K562 (cell line): Measurements from ENCODE around the gene DNAH3. TPM values are rescaled to one million over a fixed set of nuclear protein-coding genes. Genes with fewer than 3 reads are reported as not detected.

Experiments used
- ATAC-seq: fragments of 200-7000 bp; cut with Tn5 transposase; 3 replicates; pipeline ENCODE4 v1.9.1; 2020; ENCODE audit warnings: moderate library complexity
- BruUV-seq: library from RNA; stranded (reverse); fragments of 400-500 nt; replicated peaks from 2 replicates; lab custom pipeline; 2021; lab: Mats Ljungman, UMichigan
- CTCF ChIA-PET: fragments of 300-600 bp; formaldehyde crosslinking; extraction: SDS; loops from one replicate; lab custom pipeline; 2021; ENCODE audit warnings: low intra/inter-chr PET ratio; lab: Yijun Ruan, JAX
- POLR2A ChIA-PET: fragments of 300-600, 350-650 bp; sonication (Branson Sonifier 250); formaldehyde crosslinking; extraction: SDS; loops from one replicate; lab custom pipeline; 2021; ENCODE audit warnings: antibody characterized with exemption, inconsistent platforms; lab: Yijun Ruan, JAX
- DNase-seq, 4 experiments: peaks; one replicate each; pipeline versions ENCODE4 v3.0.0 to v3.0.0-alpha.2; 2011 to 2018; ENCODE audit warnings: low spot score in 3 of 4, mixed read lengths in 3 of 4; ENCODE audit errors: extremely low read depth in 1 of 4
- FAIRE-seq: peaks from 2 replicates; lab custom pipeline; 2011; peaks lifted over from hg19 to GRCh38; lab: Jason Lieb, UNC
- H2AFZ ChIP-seq: 2 replicates; pipeline ENCODE4 v1.6.0; 2011; ENCODE audit warnings: low read depth, low read length, control low read depth, inconsistent platforms
- H3K27ac ChIP-seq: fragments of 200-600 bp; 3 replicates; pipeline ENCODE4 v1.8.0; 2011; ENCODE audit warnings: low read depth, mild to moderate bottlenecking, control low read depth, inconsistent platforms, low read length, moderate library complexity, mixed read lengths; ENCODE audit errors: extremely low read depth
- H3K27me3 ChIP-seq, 2 experiments: fragments of 300-600 bp in 1 of 2; 2 replicates in 1 of 2; 3 replicates in 1 of 2; pipeline versions ENCODE4 v1.6.0 to v1.8.0; 2011; ENCODE audit warnings: inconsistent platforms in 2 of 2, low read length in 2 of 2, mild to moderate bottlenecking in 1 of 2, mixed read lengths in 1 of 2, moderate library complexity in 1 of 2; ENCODE audit not compliant: control insufficient read depth in 2 of 2, insufficient read depth in 2 of 2
- H3K36me3 ChIP-seq: fragments of 300-600 bp; 3 replicates; pipeline ENCODE4 v1.8.0; 2011; ENCODE audit warnings: mild to moderate bottlenecking, low read length, inconsistent platforms; ENCODE audit not compliant: control insufficient read depth, insufficient read depth
- H3K4me1 ChIP-seq, 2 experiments: fragments of 200-600 bp in 1 of 2; replicated peaks in 1 of 2; 2 replicates in 1 of 2; 3 replicates in 1 of 2; pipeline versions ENCODE4 v1.5.1 to v1.8.0; 2011; ENCODE audit warnings: inconsistent platforms in 2 of 2, low read length in 2 of 2, mild to moderate bottlenecking in 1 of 2, mixed read lengths in 1 of 2, moderate library complexity in 1 of 2; ENCODE audit not compliant: control insufficient read depth in 2 of 2, insufficient read depth in 2 of 2
- H3K4me2 ChIP-seq: 2 replicates; pipeline ENCODE4 v1.6.1; 2011; ENCODE audit warnings: low read length, control low read depth, inconsistent platforms, mixed read lengths; ENCODE audit not compliant: insufficient read depth
- H3K4me3 ChIP-seq: fragments of 200-600 bp; sonication (generic), shearing (Covaris generic); 2 replicates; pipeline ENCODE4 v1.5.1; 2016; ENCODE audit warnings: control low read depth, inconsistent platforms
- H3K79me2 ChIP-seq: fragments of 200-600 bp; 3 replicates; pipeline ENCODE4 v1.8.0; 2011; ENCODE audit warnings: low read length, inconsistent platforms; ENCODE audit not compliant: control insufficient read depth, insufficient read depth
- H3K9ac ChIP-seq, 2 experiments: 2 replicates each; pipeline versions ENCODE4 v1.6.0 to v1.6.1; 2011; ENCODE audit warnings: low read depth in 2 of 2, low read length in 2 of 2, control low read depth in 1 of 2, inconsistent platforms in 1 of 2, mild to moderate bottlenecking in 1 of 2, mixed read lengths in 1 of 2; ENCODE audit not compliant: insufficient read depth in 1 of 2
- H3K9me1 ChIP-seq: one replicate; pipeline ENCODE4 v1.6.0; 2011; ENCODE audit warnings: inconsistent platforms, mild to moderate bottlenecking, low read length, moderate library complexity; ENCODE audit not compliant: control insufficient read depth, insufficient read depth
- H3K9me3 ChIP-seq: replicated peaks from 2 replicates; pipeline ENCODE4 v1.5.1; 2011; ENCODE audit warnings: low read depth, low read length, inconsistent platforms; ENCODE audit not compliant: control insufficient read depth, insufficient read depth
- H4K20me1 ChIP-seq: replicated peaks from 2 replicates; pipeline ENCODE4 v1.6.1; 2011; ENCODE audit warnings: low read length, inconsistent platforms, mixed read lengths; ENCODE audit not compliant: control insufficient read depth, insufficient read depth
- DNMT1 ChIP-seq: fragments of 450-650 bp; IDR thresholded peaks from 2 replicates; pipeline ENCODE4 v1.6.1; 2016; ENCODE audit warnings: antibody characterized with exemption, mild to moderate bottlenecking
- WGBS: fragments of 100-300 bp; shearing (Covaris generic); methylation state at CpG from one replicate; pipeline ENCODE4 v1.1.6; 2016; ENCODE audit warnings: low coverage, mixed read lengths; ENCODE audit not compliant: insufficient coverage; ENCODE audit errors: missing lambda C conversion rate; 5-methylcytosine and 5-hydroxymethylcytosine counted together
- in situ Hi-C: fragments of 300-500 bp; cut with MboI; formaldehyde crosslinking; loops from 4 replicates; pipeline ENCODE4 v1.15.0; 2018; ENCODE audit warnings: inconsistent platforms, mixed read lengths
- intact Hi-C: fragments of 100-400 bp; cut with micrococcal nuclease; formaldehyde crosslinking; loops from 2 replicates; pipeline ENCODE4 v1.14.2; 2022
- polyA plus RNA-seq, 8 experiments: library from polyadenylated mRNA; depleted of rRNA in 4 of 8; stranded (reverse) in 5 of 8; unstranded in 3 of 8; fragments of >200 nt; fragmentation: Nextera tagmentation in 2 of 8; fragmentation: Illumina TruSeq in 1 of 8; extraction: Ambion mirVana in 2 of 8; extraction: Trizol in 1 of 8; gene quantifications; 2 replicates each; pipeline versions ENCODE4 v1.2.1 to v1.2.3, GENCODE V29; 2011 to 2014; ENCODE audit warnings: inconsistent platforms in 1 of 8, missing spikeins in 1 of 8
- total RNA-seq, 7 experiments: library from RNA; depleted of rRNA in 6 of 7; stranded (reverse); fragments of >200 nt in 6 of 7; fragmentation: Illumina TruSeq in 2 of 7; extraction: Trizol in 2 of 7; gene quantifications; 2 replicates each; pipeline versions ENCODE4 v1.2.1 to v1.2.3, GENCODE V29; 2011 to 2021; ENCODE audit warnings: low replicate concordance in 1 of 7
- TF ChIP-seq, protein P1 (sequence below): fragments of 150-350 bp; IDR thresholded peaks from 2 replicates; pipeline ENCODE4 v1.6.1; 2014; ENCODE audit warnings: low read depth, mild to moderate bottlenecking, low read length, borderline replicate concordance

Gene DNAH3
- total and polyA plus RNA-seq, 9 of the 15 experiments (the other 6 are each of a cell fraction or from before 2014, with no cell fraction given): 0.32 to 0.84 (median 0.44) TPM

DNA sequence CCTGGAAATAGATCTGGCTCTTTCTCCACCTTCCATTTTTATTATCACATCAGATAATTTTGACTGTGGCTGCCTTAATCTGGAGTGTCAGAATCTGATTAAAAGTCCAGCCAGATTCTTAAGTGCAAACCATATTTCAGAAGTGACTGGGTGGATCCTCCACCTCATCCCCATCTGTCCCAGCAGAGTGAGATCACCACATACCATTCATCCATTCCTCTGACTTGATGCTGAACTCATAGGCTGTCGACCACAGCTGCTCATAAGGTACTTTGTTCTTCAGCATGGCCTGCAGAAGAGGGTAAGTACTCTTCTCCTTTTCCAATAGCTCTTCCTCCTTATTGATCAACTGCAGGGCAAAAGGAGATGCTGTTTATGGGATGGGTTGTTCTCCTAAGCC, 53.5 kb downstream of the DNAH3 start:
- BruUV-seq: no TSS peak
- no peak overlapping the region for H3K4me3 ChIP-seq
- no peak overlapping the region for H3K4me2 ChIP-seq
- H3K27me3 ChIP-seq: peaks cover 5% of the 10 kb centered on the region in 2 experiments; a peak in 4 of 5 replicates
- no peak for ATAC-seq
- no peaks in the 10 kb centered on the region for H3K36me3 ChIP-seq
- intact Hi-C loops: no loop called here
- ChIA-PET CTCF (no interaction called here), POLR2A (interaction anchor here (0.6 to 1.0 kb wide), 3 partner anchors 13 to 291 kb away, joined by 3 to 4 read pairs (median 3); partner anchors contain the start of genes ERI2 and REXO5)
- TF ChIP-seq, protein P1, sequence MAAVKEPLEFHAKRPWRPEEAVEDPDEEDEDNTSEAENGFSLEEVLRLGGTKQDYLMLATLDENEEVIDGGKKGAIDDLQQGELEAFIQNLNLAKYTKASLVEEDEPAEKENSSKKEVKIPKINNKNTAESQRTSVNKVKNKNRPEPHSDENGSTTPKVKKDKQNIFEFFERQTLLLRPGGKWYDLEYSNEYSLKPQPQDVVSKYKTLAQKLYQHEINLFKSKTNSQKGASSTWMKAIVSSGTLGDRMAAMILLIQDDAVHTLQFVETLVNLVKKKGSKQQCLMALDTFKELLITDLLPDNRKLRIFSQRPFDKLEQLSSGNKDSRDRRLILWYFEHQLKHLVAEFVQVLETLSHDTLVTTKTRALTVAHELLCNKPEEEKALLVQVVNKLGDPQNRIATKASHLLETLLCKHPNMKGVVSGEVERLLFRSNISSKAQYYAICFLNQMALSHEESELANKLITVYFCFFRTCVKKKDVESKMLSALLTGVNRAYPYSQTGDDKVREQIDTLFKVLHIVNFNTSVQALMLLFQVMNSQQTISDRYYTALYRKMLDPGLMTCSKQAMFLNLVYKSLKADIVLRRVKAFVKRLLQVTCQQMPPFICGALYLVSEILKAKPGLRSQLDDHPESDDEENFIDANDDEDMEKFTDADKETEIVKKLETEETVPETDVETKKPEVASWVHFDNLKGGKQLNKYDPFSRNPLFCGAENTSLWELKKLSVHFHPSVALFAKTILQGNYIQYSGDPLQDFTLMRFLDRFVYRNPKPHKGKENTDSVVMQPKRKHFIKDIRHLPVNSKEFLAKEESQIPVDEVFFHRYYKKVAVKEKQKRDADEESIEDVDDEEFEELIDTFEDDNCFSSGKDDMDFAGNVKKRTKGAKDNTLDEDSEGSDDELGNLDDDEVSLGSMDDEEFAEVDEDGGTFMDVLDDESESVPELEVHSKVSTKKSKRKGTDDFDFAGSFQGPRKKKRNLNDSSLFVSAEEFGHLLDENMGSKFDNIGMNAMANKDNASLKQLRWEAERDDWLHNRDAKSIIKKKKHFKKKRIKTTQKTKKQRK: no peak
- no peak for TF ChIP-seq DNMT1
- H2AFZ ChIP-seq: no peak overlapping the region
- H3K9me3 ChIP-seq: no peaks in the 10 kb centered on the region
- no peaks in the 10 kb centered on the region for H3K9me1 ChIP-seq
- in situ Hi-C loops: no loop called here
- DNase-seq: no peak
- 18% methylated on average over 1 of the region's 1 CpG for WGBS
- no peaks in the 10 kb centered on the region for H3K4me1 ChIP-seq
- H3K79me2 ChIP-seq: no peaks in the 10 kb centered on the region
- FAIRE-seq: no peak
- H3K9ac ChIP-seq: no peak overlapping the region
- no peaks in the 10 kb centered on the region for H4K20me1 ChIP-seq
- H3K27ac ChIP-seq: no peak overlapping the region
